Pancreas (tissue), 10 donors: ENCODE measurements around the gene NAP1L4. TPM values are rescaled to one million over a fixed set of nuclear protein-coding genes. Genes with fewer than 3 reads are reported as not detected.
A peak's percentile ranks its signal among the peaks of the same experiment; 100 is the strongest.

Experiments
- ATAC-seq, 4 donors: fragments of 200-7000 bp; cut with Tn5 transposase; one replicate each; pipeline versions ENCODE4 v1.8.0 to v1.9.1; 2020; ENCODE audit warnings: mild to moderate bottlenecking in 4 of 4, moderate library complexity in 4 of 4
- DNase-seq, 6 donors: peaks; one replicate each; pipeline ENCODE4 v3.0.0-alpha.2; 2020
- FAIRE-seq: peaks from 2 replicates; lab custom pipeline; 2012; peaks lifted over from hg19 to GRCh38; lab: Jason Lieb, UNC
- H3K27ac ChIP-seq, 4 donors: fragments of 200-600 bp; sonication (generic); 1 replicate in 3 of 4; 2 replicates in 1 of 4; pipeline versions ENCODE4 v1.5.0 to v1.8.0; 2020
- H3K27me3 ChIP-seq, 4 donors: fragments of 200-600 bp; one replicate each; pipeline ENCODE4 v1.8.0; 2021
- H3K36me3 ChIP-seq, 3 donors: fragments of 200-600 bp; sonication (generic) in 1 of 3; one replicate each; pipeline versions ENCODE4 v1.5.0 to v1.8.0; 2020 to 2021
- H3K4me1 ChIP-seq, 3 donors: fragments of 200-600 bp; one replicate each; pipeline ENCODE4 v1.8.0; 2021
- H3K4me3 ChIP-seq, 4 donors: fragments of 200-600 bp; sonication (generic) in 2 of 4; one replicate each; pipeline versions ENCODE4 v1.5.0 to v1.8.0; 2020 to 2021
- H3K9me3 ChIP-seq, 4 donors: fragments of 200-600 bp; one replicate each; pipeline ENCODE4 v1.8.0; 2021
- WGBS, 2 donors: extraction: QIAGEN DNeasy Blood & Tissue Kit; methylation state at CpG; one replicate each; pipeline ENCODE4 v1.1.7; 2013; 5-methylcytosine and 5-hydroxymethylcytosine counted together
- intact Hi-C, 3 donors: fragments of 100-400 bp; cut with DNase I; formaldehyde crosslinking; loops; one replicate each; pipeline versions ENCODE4 v1.11.1 to v1.14.2; 2022
- polyA plus RNA-seq, 2 donors: library from polyadenylated mRNA; stranded (reverse); fragments of 200-250 nt; gene quantifications; one replicate each; pipeline ENCODE4 v1.2.3, GENCODE V29; 2013
- total RNA-seq, 6 donors: library from RNA; stranded (reverse); fragmentation: NEBNext Ultra II Directional in 4 of 6; extraction: Animal tissue kit (Norgen Biotek cat#: 25700) in 4 of 6; gene quantifications; one replicate each; pipeline versions ENCODE4 v1.2.1 to v1.2.4, GENCODE V29; 2021 to 2023
- TF ChIP-seq, protein P1 (sequence below), 4 donors: fragments of 200-600 bp; sonication (generic) in 3 of 4; IDR thresholded peaks; one replicate each; pipeline versions ENCODE4 v1.5.0 to v1.8.0; 2021; ENCODE audit warnings: antibody characterized with exemption in 4 of 4
- donor health status: healthy with polysubstance abuse.
- donor health status: DM: no; HTN: no; CAD: no; lungs with moderate emphysema.
- donor health status: DM: no; HTN: no; CAD: no.
- donor health status: control.
- donor health status: control.
- donor health status: Bipolar disorder and iron deficiency.
- donor health status: DM: yes; HTN: yes; CAD: no.
- donor health status: DM: no; HTN: no; CAD: no.
- donor health status: DM: no; HTN: no; CAD: no.
- donor health status: DM: yes; HTN: yes; CAD: no.

Gene NAP1L4
- total and polyA plus RNA-seq, 8 donors, result 29.3 to 67.4 (median 41.0) TPM

DNA sequence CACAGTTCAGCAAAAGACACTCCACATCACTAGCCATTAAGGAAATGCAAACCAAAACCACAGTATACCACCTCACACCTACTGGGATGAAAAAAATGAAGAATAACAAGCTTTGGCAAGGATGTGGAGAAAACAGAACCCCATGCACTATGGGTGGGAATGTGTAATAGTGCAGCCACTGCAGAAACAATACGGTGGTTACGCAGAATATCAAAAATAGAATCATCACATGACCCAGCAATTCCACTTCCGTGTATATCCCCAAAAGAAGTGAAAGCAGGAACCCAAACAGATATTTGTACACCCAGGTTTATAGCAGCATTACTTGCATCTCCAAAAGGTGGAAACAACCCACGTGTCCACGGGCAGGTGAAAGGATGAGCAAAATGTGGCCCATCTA lies 44.3 kb upstream of the NAP1L4 start:
- no peaks in the 10 kb centered on the region for H3K4me1 ChIP-seq
- no peaks in the 10 kb centered on the region for H3K27me3 ChIP-seq
- TF ChIP-seq, protein P1, sequence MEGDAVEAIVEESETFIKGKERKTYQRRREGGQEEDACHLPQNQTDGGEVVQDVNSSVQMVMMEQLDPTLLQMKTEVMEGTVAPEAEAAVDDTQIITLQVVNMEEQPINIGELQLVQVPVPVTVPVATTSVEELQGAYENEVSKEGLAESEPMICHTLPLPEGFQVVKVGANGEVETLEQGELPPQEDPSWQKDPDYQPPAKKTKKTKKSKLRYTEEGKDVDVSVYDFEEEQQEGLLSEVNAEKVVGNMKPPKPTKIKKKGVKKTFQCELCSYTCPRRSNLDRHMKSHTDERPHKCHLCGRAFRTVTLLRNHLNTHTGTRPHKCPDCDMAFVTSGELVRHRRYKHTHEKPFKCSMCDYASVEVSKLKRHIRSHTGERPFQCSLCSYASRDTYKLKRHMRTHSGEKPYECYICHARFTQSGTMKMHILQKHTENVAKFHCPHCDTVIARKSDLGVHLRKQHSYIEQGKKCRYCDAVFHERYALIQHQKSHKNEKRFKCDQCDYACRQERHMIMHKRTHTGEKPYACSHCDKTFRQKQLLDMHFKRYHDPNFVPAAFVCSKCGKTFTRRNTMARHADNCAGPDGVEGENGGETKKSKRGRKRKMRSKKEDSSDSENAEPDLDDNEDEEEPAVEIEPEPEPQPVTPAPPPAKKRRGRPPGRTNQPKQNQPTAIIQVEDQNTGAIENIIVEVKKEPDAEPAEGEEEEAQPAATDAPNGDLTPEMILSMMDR (IDR thresholded peaks at IDR 0.05), result no peak
- ATAC-seq (peak in 2 of 4 donors; percentile 57 to 66), DNase-seq (no peak), FAIRE-seq (no peak)
- WGBS, 2 donors, result 82 to 89% methylated on average over 5 of the region's 5 CpGs
- H3K27ac ChIP-seq, result no peak overlapping the region
- intact Hi-C loops, result loop anchor here in 2 of 3 donors (5.0 kb wide), 2 partner anchors 56 to 181 kb away; partner anchors contain the start of gene MRGPRG (in 1 of the 2)
- H3K9me3 ChIP-seq, result no peaks in the 10 kb centered on the region
- no peak overlapping the region for H3K4me3 ChIP-seq
- peaks cover 6 to 42% (median 13%) of the 10 kb centered on the region in 3 donors for H3K36me3 ChIP-seq

DNA sequence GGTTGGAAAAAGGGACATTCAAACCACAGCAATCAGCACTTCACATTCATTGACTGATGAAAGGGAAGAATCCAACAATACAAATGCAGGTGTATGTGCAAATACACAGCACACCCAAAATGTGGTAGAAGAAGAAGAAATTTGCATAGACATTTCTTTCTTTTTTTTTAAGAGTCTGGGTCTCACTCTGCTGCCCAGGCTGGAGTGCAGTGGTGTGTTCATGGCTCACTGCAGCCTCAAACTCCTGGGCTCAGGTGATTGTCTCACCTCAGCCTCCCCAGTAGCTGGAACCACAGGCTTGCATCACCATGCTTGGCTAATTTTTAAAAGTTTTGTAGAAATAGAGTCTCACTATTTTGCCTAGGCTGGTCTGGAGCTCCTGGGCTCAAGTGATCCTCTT lies 43.2 kb upstream of the NAP1L4 start:
- FAIRE-seq (no peak), DNase-seq (no peak), ATAC-seq (no peak)
- H3K36me3 ChIP-seq, result peaks cover 6 to 42% (median 13%) of the 10 kb centered on the region in 3 donors
- no peak overlapping the region for H3K4me3 ChIP-seq
- no peaks in the 10 kb centered on the region for H3K9me3 ChIP-seq
- TF ChIP-seq, protein P1 (IDR thresholded peaks at IDR 0.05), result no peak
- intact Hi-C loops, result loop anchor here in 2 of 3 donors (5.0 kb wide), 2 partner anchors 57 to 182 kb away; partner anchors contain the start of gene MRGPRG (in 1 of the 2)
- no peaks in the 10 kb centered on the region for H3K4me1 ChIP-seq
- no peak overlapping the region for H3K27ac ChIP-seq
- H3K27me3 ChIP-seq, result no peaks in the 10 kb centered on the region

- whole genome bisulfite sequencing, 2 donors, result 64 to 72% methylated on average over 18 of the region's 18 CpGs
- H3K4me1 ChIP-seq, result no peaks in the 10 kb centered on the region
- no peaks in the 10 kb centered on the region for H3K27me3 ChIP-seq
- FAIRE-seq (no peak), DNase-seq (peak in 1 of 6 donors; percentile 38), ATAC-seq (peak in 1 of 4 donors; percentile 31)
- H3K36me3 ChIP-seq, result peaks cover 0 to 36% (median 19%) of the 10 kb centered on the region in 3 donors
- no peaks in the 10 kb centered on the region for H3K9me3 ChIP-seq
- no peak overlapping the region for H3K27ac ChIP-seq
- intact Hi-C loops, result no loop called here
- TF ChIP-seq, protein P1 (IDR thresholded peaks at IDR 0.05), result no peak
- no peak overlapping the region for H3K4me3 ChIP-seq
Observed at GRCh38 chr11:3030289-3031070, 38.4 kb upstream of the NAP1L4 start.

DNA sequence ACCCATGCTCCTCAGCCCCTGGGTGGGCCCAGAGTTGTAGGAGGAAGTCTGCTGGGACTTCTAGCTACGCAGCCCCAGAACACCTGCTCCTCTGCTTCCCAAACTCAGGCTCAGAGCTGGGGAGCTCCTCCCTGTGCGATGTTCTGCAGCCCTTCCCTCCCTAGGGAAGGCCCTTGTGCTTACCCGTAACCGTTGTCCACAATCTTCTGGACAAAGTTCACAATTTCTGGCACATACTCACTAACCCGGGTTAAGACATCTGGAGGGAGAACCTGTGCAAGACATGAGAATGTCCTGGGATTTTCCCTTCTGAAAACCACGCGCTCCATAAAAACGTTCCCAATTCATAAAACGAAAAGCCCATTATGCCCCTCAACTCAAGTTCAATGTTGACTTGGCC lies 36.7 kb upstream of the NAP1L4 start:
- TF ChIP-seq, protein P1 (IDR thresholded peaks at IDR 0.05), result no peak
- WGBS, 2 donors, result 68 to 77% methylated on average over 9 of the region's 9 CpGs
- Histone ChIP-seq H3K36me3 (peaks cover 0 to 32% (median 17%) of the 10 kb centered on the region in 3 donors), H3K4me3 (no peak overlapping the region), H3K27ac (no peak overlapping the region), H3K4me1 (no peaks in the 10 kb centered on the region), H3K9me3 (no peaks in the 10 kb centered on the region), H3K27me3 (no peaks in the 10 kb centered on the region)
- no peak for ATAC-seq
- FAIRE-seq, result no peak
- DNase-seq, result peak in 1 of 6 donors; percentile 26
- intact Hi-C loops, result no loop called here

GRCh38 chr11:3026803-3027202 lies 34.7 kb upstream of the NAP1L4 start:
- intact Hi-C loops, result no loop called here
- TF ChIP-seq, protein P1 (IDR thresholded peaks at IDR 0.05), result no peak
- 93 to 95% methylated on average over 8 of the region's 8 CpGs for WGBS, 2 donors
- Histone ChIP-seq H3K36me3 (peaks cover 0 to 32% (median 17%) of the 10 kb centered on the region in 3 donors), H3K4me3 (no peak overlapping the region), H3K9me3 (no peaks in the 10 kb centered on the region), H3K4me1 (no peaks in the 10 kb centered on the region), H3K27ac (no peak overlapping the region), H3K27me3 (no peaks in the 10 kb centered on the region)
- peak in 1 of 6 donors; percentile 20 for DNase-seq
- no peak for ATAC-seq
- no peak for FAIRE-seq
